Coronary artery (tissue), 2 donors: Measurements from ENCODE around the gene CAPS.

ENCODE experiments used
- DNase-seq: peaks from one replicate; pipeline ENCODE4 v3.0.0-alpha.2; 2017; ENCODE audit warnings: low spot score
- H3K27ac ChIP-seq, 2 donors: fragments of 200-600 bp; sonication (generic); one replicate each; pipeline ENCODE4 v1.5.1; 2016 to 2019
- H3K4me3 ChIP-seq: fragments of 200-600 bp; sonication (generic); 2 replicates; pipeline ENCODE4 v1.5.1; 2016; ENCODE audit warnings: mild to moderate bottlenecking, moderate library complexity
- CTCF ChIP-seq: fragments of 200-600 bp; sonication (generic); IDR thresholded peaks from one replicate; pipeline ENCODE4 v1.5.1; 2019; ENCODE audit warnings: antibody characterized with exemption

CAPS gene

GRCh38 chr19:5925830-5926427 is 11.9 kb downstream of the CAPS start:
- Histone ChIP-seq H3K4me3 (no peak overlapping the region), H3K27ac (peak overlapping the region in 1 of 2 donors; percentile 83)
- DNase-seq = no peak
- no peak for TF ChIP-seq CTCF

- Histone ChIP-seq H3K4me3 (no peak overlapping the region), H3K27ac (peak overlapping the region; percentile 55 to 83)
- no peak for TF ChIP-seq CTCF
- DNase-seq = peak; percentile 85
Measured at GRCh38 chr19:5926641-5927440, 12.8 kb downstream of the CAPS start.

DNA sequence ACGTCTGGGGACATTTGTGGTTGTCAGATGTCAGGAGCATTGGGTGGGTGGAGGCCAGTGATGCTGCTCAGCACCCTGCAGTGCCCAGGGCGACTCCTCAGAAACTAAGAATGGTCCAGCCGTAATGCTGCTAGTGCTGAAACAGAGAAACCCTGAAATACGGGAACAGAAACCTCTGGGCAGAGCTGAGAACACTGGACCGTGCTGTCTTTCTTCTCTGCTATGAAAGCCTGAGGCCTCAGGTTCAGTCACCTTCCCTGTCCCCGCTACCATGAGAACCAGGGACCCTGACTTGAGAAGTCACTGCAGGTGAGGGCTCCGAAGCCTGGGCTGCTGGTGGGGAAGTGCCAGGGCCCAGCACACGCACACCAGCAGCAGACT is 13.4 kb downstream of the CAPS start:
- peak overlapping the region; percentile 55 to 83 for H3K27ac ChIP-seq
- no peak for DNase-seq
- no peak for TF ChIP-seq CTCF

DNA sequence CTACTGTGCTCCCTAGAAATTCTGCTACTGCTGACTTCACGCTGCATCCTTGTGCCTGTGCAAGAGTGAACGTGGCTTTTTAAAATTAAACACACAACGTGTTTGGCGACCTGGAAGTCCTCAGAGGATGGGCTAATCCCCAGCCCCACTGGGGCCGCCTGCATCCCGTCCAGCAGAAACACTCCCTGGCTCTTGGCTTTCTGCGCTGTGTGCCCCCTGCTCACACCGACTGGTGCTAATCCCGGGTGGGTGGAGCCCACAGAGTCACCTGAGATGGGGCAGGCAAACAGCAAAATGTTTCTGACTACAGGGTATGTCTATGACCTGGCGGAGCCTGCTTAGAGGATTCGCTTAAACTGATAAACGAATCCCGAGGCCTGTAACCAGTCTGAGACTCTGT is 15.1 kb downstream of the CAPS start:
- H3K27ac ChIP-seq = no peak overlapping the region
- TF ChIP-seq CTCF = no peak
- DNase-seq = no peak
- H3K4me3 ChIP-seq = no peak overlapping the region

More for the DNA sequence above, 13.4 kb downstream of the CAPS start:
- H3K4me3 ChIP-seq = no peak overlapping the region

GRCh38 chr19:5929625-5930024 is 15.6 kb downstream of the CAPS start:
- Histone ChIP-seq H3K4me3 (no peak overlapping the region), H3K27ac (no peak overlapping the region)
- no peak for DNase-seq
- no peak for TF ChIP-seq CTCF

DNA sequence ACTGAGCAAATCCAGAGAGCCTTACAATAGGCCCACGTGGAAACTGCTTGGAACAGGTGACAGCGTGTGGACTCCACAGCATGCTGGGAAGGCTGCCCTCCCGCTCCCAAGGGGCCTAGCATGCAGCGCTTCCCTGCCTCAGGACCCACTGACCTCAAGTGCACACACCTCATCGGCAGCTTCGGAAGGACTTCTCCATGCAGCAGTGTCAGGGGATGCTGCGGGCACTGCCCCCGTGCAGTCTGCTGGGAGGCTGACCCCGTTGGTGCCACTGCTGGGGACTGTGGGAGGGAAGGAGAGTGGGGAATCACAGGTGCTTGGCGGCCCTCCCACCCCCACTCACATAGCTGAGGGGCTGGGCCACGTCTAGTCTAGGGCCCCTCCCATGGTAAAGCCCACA is 17.2 kb downstream of the CAPS start:
- no peak for TF ChIP-seq CTCF
- Histone ChIP-seq H3K4me3 (no peak overlapping the region), H3K27ac (no peak overlapping the region)
- no peak for DNase-seq

DNA sequence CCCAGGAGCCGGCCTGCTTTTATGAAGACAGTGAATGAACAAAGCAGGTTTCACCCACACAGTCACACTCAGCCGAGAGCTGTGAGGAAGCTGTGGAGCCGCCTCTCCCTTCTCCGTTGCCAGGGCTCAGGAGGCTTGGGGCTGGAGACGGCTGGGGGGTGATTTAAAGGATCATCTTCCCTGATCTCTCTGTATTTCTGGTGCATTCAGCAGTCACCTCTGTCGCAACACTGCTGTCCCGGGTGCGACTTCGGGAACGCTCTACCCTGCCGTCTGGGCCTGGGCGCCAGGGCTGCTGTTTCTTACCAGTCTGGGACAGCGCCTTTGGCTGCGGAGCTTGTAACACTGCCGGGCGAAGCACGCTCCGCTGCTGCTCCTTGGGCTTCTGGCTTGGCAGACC is 18.1 kb downstream of the CAPS start:
- no peak overlapping the region for H3K27ac ChIP-seq

More for the DNA sequence above, 18.1 kb downstream of the CAPS start:
- no peak for DNase-seq
- no peak for TF ChIP-seq CTCF
- H3K4me3 ChIP-seq = no peak overlapping the region
